GM21576 (cell line): ENCODE data around the gene KCNA3.

Experiments
- ATAC-seq: cut with Tn5 transposase; IDR thresholded peaks from one replicate; pipeline ENCODE4 v1.9.1; 2021; ENCODE audit warnings: mild to moderate bottlenecking, moderate library complexity; ENCODE audit not compliant: unreplicated experiment

KCNA3 gene

GRCh38 chr1:110639724-110640386 is 34.9 kb downstream of the KCNA3 start:
- ATAC-seq: no peak

GRCh38 chr1:110638556-110638955 is 36.2 kb downstream of the KCNA3 start:
- ATAC-seq: no peak

GRCh38 chr1:110638058-110638457 is 36.7 kb downstream of the KCNA3 start:
- ATAC-seq: no peak

- no peak for ATAC-seq
These were observed 37.3 kb downstream of the KCNA3 start for GRCh38 chr1:110637475-110637874.

- ATAC-seq: no peak
These were observed 38.4 kb downstream of the KCNA3 start for GRCh38 chr1:110636149-110636935.

DNA sequence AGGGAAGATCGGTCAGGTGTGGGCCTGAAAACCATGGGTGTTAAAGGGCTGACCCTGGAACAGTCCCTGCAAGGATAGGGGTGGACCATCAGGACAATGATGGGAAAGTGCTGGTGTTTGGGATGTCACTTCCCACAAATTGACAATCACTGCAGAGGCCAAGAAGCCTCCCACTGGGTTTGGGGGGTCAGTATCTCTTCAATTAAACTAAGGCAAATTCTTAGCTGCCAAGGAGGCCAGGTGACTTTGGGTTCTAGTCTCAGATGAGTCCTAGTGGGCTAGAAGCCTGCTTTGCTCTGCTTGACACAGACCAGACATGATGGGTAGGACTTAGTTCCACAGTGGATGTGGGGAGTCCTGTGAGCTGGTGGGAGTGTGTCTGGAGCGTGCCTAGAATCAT is 39.3 kb downstream of the KCNA3 start:
- no peak for ATAC-seq

DNA sequence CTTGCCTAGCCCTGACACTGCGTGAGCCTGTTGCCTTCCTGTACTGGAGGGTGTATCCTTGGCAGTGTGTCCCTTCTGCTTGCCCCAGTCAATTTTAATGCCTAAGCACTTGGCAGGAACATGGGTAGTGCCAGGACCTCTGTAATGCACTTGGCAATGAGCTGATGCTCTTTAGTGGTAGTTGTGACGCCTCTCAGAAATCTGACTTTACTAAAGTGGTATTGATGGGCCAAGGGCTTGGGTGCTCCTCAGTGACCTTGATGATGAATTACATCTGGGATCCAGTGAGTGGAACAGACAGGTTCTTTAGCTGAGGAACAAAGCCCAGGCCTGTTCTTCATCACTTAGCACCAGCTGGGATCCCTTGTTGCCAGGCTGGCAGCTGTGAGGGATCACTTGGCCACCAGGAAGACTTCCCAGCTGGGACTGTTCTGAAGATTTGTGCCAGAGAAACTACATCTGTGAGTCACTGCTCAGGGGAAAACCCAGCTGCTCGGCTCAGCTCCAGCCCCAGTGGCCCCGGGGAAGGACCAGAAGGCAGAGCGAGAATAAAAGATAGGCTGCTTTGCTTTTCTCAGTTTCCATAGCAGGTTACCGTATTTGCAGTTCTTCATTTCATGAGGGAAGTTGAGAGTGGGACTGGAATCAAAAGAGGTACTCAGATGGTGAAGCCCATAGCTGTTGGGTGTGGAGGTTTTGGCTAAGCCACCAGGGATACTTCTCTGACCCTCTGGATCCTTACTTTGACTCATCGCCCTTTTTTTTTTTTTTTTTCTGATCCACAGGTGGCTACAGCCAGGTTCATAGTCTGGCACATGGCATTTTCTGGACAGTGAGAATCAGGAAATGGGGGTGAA is 40.1 kb downstream of the KCNA3 start:
- peak; percentile 61 for ATAC-seq

DNA sequence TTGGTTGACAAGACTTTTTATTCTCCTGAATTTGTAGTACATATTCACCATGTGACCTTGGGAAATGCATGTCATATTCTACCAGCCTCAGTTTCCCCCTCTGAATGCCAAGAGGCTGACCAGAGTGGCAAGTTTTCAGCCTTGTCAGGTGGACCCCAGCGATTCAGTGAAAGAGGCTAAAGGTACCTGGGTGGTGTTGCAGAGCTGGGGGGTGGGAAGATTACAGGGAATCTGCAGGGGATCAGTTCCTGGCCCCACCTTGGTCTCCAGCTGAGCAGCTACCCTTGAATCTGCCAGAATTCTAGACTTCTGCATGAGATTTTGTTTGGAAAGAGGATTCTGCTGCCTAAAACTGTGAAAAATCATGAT is 40.7 kb downstream of the KCNA3 start:
- ATAC-seq: no peak

- no peak for ATAC-seq
These were observed 41.1 kb downstream of the KCNA3 start for GRCh38 chr1:110633646-110634030.

DNA sequence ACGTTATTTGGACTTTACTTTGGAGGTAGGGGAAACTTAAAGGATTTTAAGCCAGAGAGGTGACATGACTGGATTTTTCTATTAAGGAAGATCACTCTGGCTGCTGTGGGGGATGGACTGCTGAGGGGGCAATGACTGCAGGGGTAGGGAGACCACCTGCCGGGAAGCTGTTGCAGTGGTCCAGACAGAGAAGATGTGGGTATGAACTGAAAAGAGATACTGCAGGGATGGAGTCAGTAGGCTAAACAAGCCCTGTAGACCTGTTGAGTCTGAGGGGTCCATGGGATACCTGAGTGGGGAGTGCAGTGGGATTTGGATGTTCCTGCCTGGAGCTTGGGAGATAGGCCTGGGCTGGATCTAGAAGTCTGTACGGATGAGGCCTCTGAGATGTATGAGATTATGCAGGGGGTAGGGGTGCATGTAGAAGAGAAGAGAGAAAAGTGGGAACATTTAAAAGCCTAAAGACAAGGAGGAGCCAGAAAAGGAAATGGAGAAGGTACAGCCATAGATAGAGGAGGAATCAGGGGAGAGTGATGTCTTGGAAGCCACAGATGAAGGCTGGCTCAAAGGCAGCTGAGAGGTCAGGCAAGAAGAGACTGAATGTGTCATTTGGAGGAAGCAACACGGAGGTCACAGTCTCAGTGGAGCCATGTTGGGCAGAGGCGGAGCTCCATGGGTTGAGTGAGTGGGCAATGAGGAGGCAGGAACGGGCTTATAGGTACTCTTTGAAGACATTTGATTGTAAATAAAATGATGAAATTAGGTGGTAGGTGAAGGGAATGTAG is 42.7 kb downstream of the KCNA3 start:
- ATAC-seq: no peak

GRCh38 chr1:110630839-110631663 is 43.7 kb downstream of the KCNA3 start:
- peak; percentile 55 for ATAC-seq

GRCh38 chr1:110628323-110629105 is 46.2 kb downstream of the KCNA3 start:
- no peak for ATAC-seq

DNA sequence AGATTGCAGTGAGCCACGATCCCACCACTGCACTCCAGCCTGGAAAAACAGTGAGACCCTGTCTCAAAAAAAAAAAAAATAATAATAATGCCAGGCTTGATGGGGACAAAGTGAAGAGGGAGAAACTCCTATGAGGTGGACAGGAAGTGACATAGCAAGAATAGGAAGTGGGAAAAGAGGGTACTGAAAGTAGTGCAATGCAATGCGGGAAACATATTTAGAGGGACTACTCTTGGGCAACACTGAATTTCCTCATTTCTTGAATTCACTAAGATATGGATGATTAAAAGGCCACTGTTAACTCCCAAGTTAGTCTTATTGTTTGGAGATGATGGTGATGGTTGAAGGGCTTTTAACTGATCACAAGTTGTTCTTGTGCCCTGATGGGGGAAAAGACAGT is 47.0 kb downstream of the KCNA3 start:
- ATAC-seq: no peak

DNA sequence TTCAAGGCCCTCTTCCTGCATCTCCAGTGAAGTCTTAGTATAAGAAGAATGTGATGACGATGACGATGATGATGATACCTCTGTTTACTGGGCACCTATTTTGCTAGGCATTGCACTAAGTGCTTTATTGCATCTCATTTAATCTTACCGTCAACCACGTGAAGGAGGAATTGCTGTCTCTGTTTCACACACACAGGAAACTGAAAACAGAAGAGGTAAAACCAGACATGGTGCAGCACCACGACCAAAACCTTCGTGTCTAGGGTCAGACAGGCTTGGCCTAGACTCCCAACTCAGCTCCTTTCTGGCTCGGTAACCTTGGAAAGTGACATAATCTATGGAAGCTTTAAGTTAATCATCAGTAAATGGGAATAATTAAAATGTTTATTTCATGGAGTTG is 47.9 kb downstream of the KCNA3 start:
- no peak for ATAC-seq
